GM06990 (cell line): Measurements from ENCODE around the gene CEP83.

ENCODE experiments used
- DNase-seq: peaks from one replicate; pipeline ENCODE4 v3.0.0-alpha.2; 2011; ENCODE audit not compliant: insufficient read length; ENCODE audit errors: extremely low read depth
- H3K27me3 ChIP-seq: replicated peaks from 2 replicates; pipeline ENCODE4 v1.6.0; 2011; ENCODE audit warnings: low read length; ENCODE audit not compliant: control insufficient read depth, insufficient read depth
- H3K36me3 ChIP-seq: 2 replicates; pipeline ENCODE4 v1.5.1; 2011; ENCODE audit warnings: low read length; ENCODE audit not compliant: control insufficient read depth, insufficient read depth
- H3K4me3 ChIP-seq: replicated peaks from 2 replicates; pipeline ENCODE4 v1.5.1; 2011; ENCODE audit warnings: low read depth, mild to moderate bottlenecking, control low read depth, low read length
- CTCF ChIP-seq: IDR thresholded peaks from 2 replicates; pipeline ENCODE4 v1.5.1; 2011; ENCODE audit warnings: low read length, control low read depth, mild to moderate bottlenecking, inconsistent platforms; ENCODE audit not compliant: insufficient read depth, poor library complexity, severe bottlenecking

The CEP83 gene

GRCh38 chr12:94282675-94283074, 177.0 kb downstream of the CEP83 start:
- Histone ChIP-seq H3K4me3 (no peak overlapping the region), H3K27me3 (no peaks in the 10 kb centered on the region)

GRCh38 chr12:94280063-94280462, 179.6 kb downstream of the CEP83 start:
- Histone ChIP-seq H3K36me3 (peaks cover 19% of the 10 kb centered on the region), H3K4me3 (no peak overlapping the region), H3K27me3 (no peaks in the 10 kb centered on the region)
- DNase-seq, result no peak
- no peak for TF ChIP-seq CTCF

More at GRCh38 chr12:94282675-94283074, 177.0 kb downstream of the CEP83 start:
- H3K36me3 ChIP-seq, result peaks cover 26% of the 10 kb centered on the region
- no peak for DNase-seq
- no peak for TF ChIP-seq CTCF

GRCh38 chr12:94277426-94278000, 182.2 kb downstream of the CEP83 start:
- no peak overlapping the region for H3K4me3 ChIP-seq
- peaks cover 19% of the 10 kb centered on the region for H3K36me3 ChIP-seq
- no peak for TF ChIP-seq CTCF
- no peak for DNase-seq
- no peaks in the 10 kb centered on the region for H3K27me3 ChIP-seq

GRCh38 chr12:94276725-94277124, 182.9 kb downstream of the CEP83 start:
- no peak for DNase-seq
- no peak for TF ChIP-seq CTCF
- H3K36me3 ChIP-seq, result peaks cover 19% of the 10 kb centered on the region
- H3K4me3 ChIP-seq, result no peak overlapping the region
- H3K27me3 ChIP-seq, result no peaks in the 10 kb centered on the region

GRCh38 chr12:94273272-94273671, 186.4 kb downstream of the CEP83 start:
- TF ChIP-seq CTCF, result no peak
- Histone ChIP-seq H3K4me3 (no peak overlapping the region), H3K27me3 (no peaks in the 10 kb centered on the region), H3K36me3 (peaks cover 9% of the 10 kb centered on the region)
- no peak for DNase-seq

- no peak for TF ChIP-seq CTCF
- Histone ChIP-seq H3K4me3 (no peak overlapping the region), H3K27me3 (no peaks in the 10 kb centered on the region), H3K36me3 (peaks cover 7% of the 10 kb centered on the region)
- no peak for DNase-seq
Observed at GRCh38 chr12:94272280-94272679, 187.4 kb downstream of the CEP83 start.
